GM12892 (cell line): ENCODE measurements around the gene TERC. TPM values are rescaled to one million over a fixed set of nuclear protein-coding genes. Genes with fewer than 3 reads are reported as not detected.

Source experiments
- DNase-seq: peaks from one replicate; pipeline ENCODE4 v3.0.0; 2011; ENCODE audit not compliant: insufficient read length
- FAIRE-seq: peaks from 2 replicates; lab custom pipeline; 2011; peaks lifted over from hg19 to GRCh38; lab: Jason Lieb, UNC
- POLR2A ChIP-seq: IDR thresholded peaks from 2 replicates; pipeline ENCODE4 v1.6.1; 2011; ENCODE audit warnings: low read depth, low read length, control low read depth
- POLR2AphosphoS5 ChIP-seq: IDR thresholded peaks from 2 replicates; pipeline ENCODE4 v1.6.1; 2011; ENCODE audit warnings: low read depth, low read length, control low read depth
- TAF1 ChIP-seq: IDR thresholded peaks from 2 replicates; pipeline ENCODE4 v1.6.1; 2011; ENCODE audit warnings: low read depth, mild to moderate bottlenecking, control low read depth, low read length, borderline replicate concordance
- polyA plus RNA-seq: library from polyadenylated mRNA; unstranded; fragments of >200 nt; gene quantifications from one replicate; pipeline ENCODE4 v1.2.1, GENCODE V29; 2012; ENCODE audit warnings: missing spikeins, inconsistent platforms; ENCODE audit not compliant: missing spikeins

The TERC gene
- not detected for polyA plus RNA-seq

GRCh38 chr3:169764882-169765612 is at the start of gene TERC:
Gene TERC, minus strand, starts transcription at chr3:169765060.
- peak; percentile 75; the same call in 1 of the 2 replicates for TF ChIP-seq TAF1
- 0 out of 2 replicates have a peak, but pooled peaks have one; percentile 64 for TF ChIP-seq POLR2AphosphoS5
- TF ChIP-seq POLR2A = peak; percentile 96
- peak; percentile 60 for DNase-seq
- peak; percentile 69 for FAIRE-seq

- peak; percentile 99 for FAIRE-seq
These were observed 49.1 kb upstream of the TERC start for GRCh38 chr3:169813757-169814517.

GRCh38 chr3:169813278-169813677 is 48.4 kb upstream of the TERC start:
- DNase-seq (no peak), FAIRE-seq (no peak)
- TF ChIP-seq TAF1 (no peak), POLR2A (no peak)

More at GRCh38 chr3:169813757-169814517, 49.1 kb upstream of the TERC start:
- TF ChIP-seq POLR2A = peak; percentile 76
- TF ChIP-seq TAF1 = peak; percentile 57; the same call in 1 of the 2 replicates
- peak; percentile 68 for TF ChIP-seq POLR2AphosphoS5
- peak; percentile 29 for DNase-seq

- TF ChIP-seq POLR2A = peak; percentile 36; the same call in 1 of the 2 replicates
- TF ChIP-seq POLR2AphosphoS5 = 0 out of 2 replicates have a peak, but pooled peaks have one; percentile 43
- no peak for TF ChIP-seq TAF1
- FAIRE-seq (no peak), DNase-seq (peak; percentile 56)
These were observed 47.7 kb upstream of the TERC start, which contains the start of the genes LRRC34 and LRRIQ4 for GRCh38 chr3:169812332-169813235. Gene LRRC34, minus strand, starts transcription at chr3:169812904. Its CDS starts 356 bp downstream, at chr3:169812548. Gene LRRIQ4, plus strand, starts transcription at chr3:169812870. Its CDS starts 9,052 bp downstream, at chr3:169821922.

- FAIRE-seq (peak; percentile 44), DNase-seq (peak; percentile 25)
These were observed 46.9 kb upstream of the TERC start for GRCh38 chr3:169811631-169812331.

GRCh38 chr3:169809230-169809795 is 44.5 kb upstream of the TERC start:
- FAIRE-seq (no peak), DNase-seq (no peak)
- TF ChIP-seq TAF1 = no peak
- TF ChIP-seq POLR2A = no peak
- TF ChIP-seq POLR2AphosphoS5 = no peak

More at GRCh38 chr3:169811631-169812331, 46.9 kb upstream of the TERC start:
- TF ChIP-seq POLR2A (no peak), POLR2AphosphoS5 (no peak), TAF1 (no peak)

- TF ChIP-seq POLR2AphosphoS5 (no peak), POLR2A (no peak)
- DNase-seq (no peak), FAIRE-seq (no peak)
These were observed 39.8 kb upstream of the TERC start for GRCh38 chr3:169804681-169805080.

- no peak for DNase-seq
- no peak for FAIRE-seq
- no peak for TF ChIP-seq POLR2AphosphoS5
These were observed 27.5 kb upstream of the TERC start for GRCh38 chr3:169792359-169792758.

GRCh38 chr3:169790687-169791429 is 26.0 kb upstream of the TERC start:
- DNase-seq = no peak
- TF ChIP-seq TAF1 = no peak
- TF ChIP-seq POLR2A = no peak
- TF ChIP-seq POLR2AphosphoS5 = no peak; the same call in 1 of the 2 replicates
- peak; percentile 61 for FAIRE-seq
